Measurements from ENCODE around the gene CISTR. TPM values are rescaled to one million over a fixed set of nuclear protein-coding genes. Genes with fewer than 3 reads are reported as not detected.

CISTR gene
- total and polyA plus RNA-seq, 2 donors (not counting 1 experiment from before 2014, with no cell fraction given) = not detected

GRCh38 chr12:53766881-53767280 lies 15.1 kb upstream of the CISTR start:
- intact Hi-C loops (cut with micrococcal nuclease) = no loop called here
- TF ChIP-seq CTCF (IDR thresholded peaks at IDR 0.05) (no peak), EZH2 (IDR thresholded peaks at IDR 0.05; ENCODE audit: borderline replicate concordance, insufficient read depth, low read depth, low read length, poor library complexity, severe bottlenecking) (no peak)
- H3K27ac Mint-ChIP-seq = no peak overlapping the region
- H3K4me1 Mint-ChIP-seq = no peaks in the 10 kb centered on the region
- H3K27me3 Mint-ChIP-seq = peaks cover 46% of the 10 kb centered on the region
- DNase-seq (no peak), ATAC-seq (ENCODE audit: low read depth) (no peak)
- Histone ChIP-seq H3K4me2 (replicated peaks; ENCODE audit: low read depth, low read length, poor library complexity, severe bottlenecking) (no peak overlapping the region), H3K4me3 (ENCODE audit: control extremely low read depth in 1 of 5, extremely low read depth in 1 of 5, insufficient read depth in 1 of 5, low read depth in 2 of 5, low read length in 4 of 5) (no peak overlapping the region), H4K20me1 (ENCODE audit: control insufficient read depth, insufficient read depth, low read length, poor library complexity, severe bottlenecking) (no peaks in the 10 kb centered on the region), H3K27me3 (replicated peaks in 1 of 4; ENCODE audit: control extremely low read depth in 1 of 4, control insufficient read depth in 3 of 4, insufficient read depth in 4 of 4, low read length in 3 of 4) (peaks cover 0 to 29% (median 24%) of the 10 kb centered on the region in 4 experiments), H3K9ac (ENCODE audit: low read length) (no peak overlapping the region), H3K9me3 (ENCODE audit: control extremely low read depth in 1 of 3, control insufficient read depth in 2 of 3, insufficient read depth in 1 of 3, low read length in 2 of 3) (no peaks in the 10 kb centered on the region), H3K27ac (ENCODE audit: low read length in 2 of 2) (no peak overlapping the region), H3K36me3 (replicated peaks in 1 of 2; ENCODE audit: control extremely low read depth in 1 of 2, control insufficient read depth in 1 of 2, extremely low read depth in 1 of 2, insufficient read depth in 2 of 2, low read length in 1 of 2) (no peaks in the 10 kb centered on the region), H3K79me2 (ENCODE audit: control insufficient read depth, insufficient read depth, low read length) (no peaks in the 10 kb centered on the region), H2AFZ (ENCODE audit: insufficient read depth, low read depth, low read length, poor library complexity, severe bottlenecking) (no peak overlapping the region), H3K4me1 (ENCODE audit: control insufficient read depth in 2 of 2, insufficient read depth in 2 of 2, low read length in 2 of 2) (no peaks in the 10 kb centered on the region)
- ChIA-PET POLR2A (no interaction called here), CTCF (no interaction called here)
- H3K4me3 Mint-ChIP-seq = no peak overlapping the region
- H3K9me3 Mint-ChIP-seq (ENCODE audit: insufficient read depth) = no peaks in the 10 kb centered on the region
- 69% methylated on average over 3 of the region's 3 CpGs for WGBS (ENCODE audit: insufficient coverage)

- WGBS (ENCODE audit: insufficient coverage) = 100% methylated on average over 1 of the region's 2 CpGs
- H3K9ac ChIP-seq (ENCODE audit: low read length) = no peak overlapping the region
- H3K27me3 Mint-ChIP-seq = peaks cover 46% of the 10 kb centered on the region
- H3K27ac ChIP-seq (ENCODE audit: low read length in 2 of 2) = no peak overlapping the region
- H3K79me2 ChIP-seq (ENCODE audit: control insufficient read depth, insufficient read depth, low read length) = no peaks in the 10 kb centered on the region
- no peak overlapping the region for H2AFZ ChIP-seq (ENCODE audit: insufficient read depth, low read depth, low read length, poor library complexity, severe bottlenecking)
- TF ChIP-seq CTCF (IDR thresholded peaks at IDR 0.05) (no peak), EZH2 (IDR thresholded peaks at IDR 0.05; ENCODE audit: borderline replicate concordance, insufficient read depth, low read depth, low read length, poor library complexity, severe bottlenecking) (no peak)
- no peaks in the 10 kb centered on the region for H3K4me1 Mint-ChIP-seq
- no peaks in the 10 kb centered on the region for H3K36me3 ChIP-seq (replicated peaks in 1 of 2; ENCODE audit: control extremely low read depth in 1 of 2, control insufficient read depth in 1 of 2, extremely low read depth in 1 of 2, insufficient read depth in 2 of 2, low read length in 1 of 2)
- no peaks in the 10 kb centered on the region for H3K4me1 ChIP-seq (ENCODE audit: control insufficient read depth in 2 of 2, insufficient read depth in 2 of 2, low read length in 2 of 2)
- no peaks in the 10 kb centered on the region for H3K9me3 ChIP-seq (ENCODE audit: control extremely low read depth in 1 of 3, control insufficient read depth in 2 of 3, insufficient read depth in 1 of 3, low read length in 2 of 3)
- peaks cover 0 to 37% (median 27%) of the 10 kb centered on the region in 4 experiments for H3K27me3 ChIP-seq (replicated peaks in 1 of 4; ENCODE audit: control extremely low read depth in 1 of 4, control insufficient read depth in 3 of 4, insufficient read depth in 4 of 4, low read length in 3 of 4)
- H3K4me3 ChIP-seq (ENCODE audit: control extremely low read depth in 1 of 5, extremely low read depth in 1 of 5, insufficient read depth in 1 of 5, low read depth in 2 of 5, low read length in 4 of 5) = no peak overlapping the region
- POLR2A ChIA-PET = no interaction called here
- DNase-seq = no peak
- no peak overlapping the region for H3K27ac Mint-ChIP-seq
- CTCF ChIA-PET = interaction anchor here (1.2 to 3.1 kb wide), 2 partner anchors 9 to 20 kb away, joined by 6 to 18 read pairs; no protein-coding TSS in a partner anchor
- no peak overlapping the region for H3K4me2 ChIP-seq (replicated peaks; ENCODE audit: low read depth, low read length, poor library complexity, severe bottlenecking)
- no peak overlapping the region for H3K4me3 Mint-ChIP-seq
- no peaks in the 10 kb centered on the region for H4K20me1 ChIP-seq (ENCODE audit: control insufficient read depth, insufficient read depth, low read length, poor library complexity, severe bottlenecking)
- H3K9me3 Mint-ChIP-seq (ENCODE audit: insufficient read depth) = no peaks in the 10 kb centered on the region
- intact Hi-C loops (cut with micrococcal nuclease) = no loop called here
- no peak for ATAC-seq (ENCODE audit: low read depth)
These were observed 14.1 kb upstream of the CISTR start for GRCh38 chr12:53765891-53766290.

Measured in B cell (primary cell).